ENCODE measurements around the gene HIPK1.
"Not testable (repeated sequence)": the region's sequence is repeated elsewhere in the genome, so short reads cannot be mapped to it uniquely, and the experiment has no call there.

DNA sequence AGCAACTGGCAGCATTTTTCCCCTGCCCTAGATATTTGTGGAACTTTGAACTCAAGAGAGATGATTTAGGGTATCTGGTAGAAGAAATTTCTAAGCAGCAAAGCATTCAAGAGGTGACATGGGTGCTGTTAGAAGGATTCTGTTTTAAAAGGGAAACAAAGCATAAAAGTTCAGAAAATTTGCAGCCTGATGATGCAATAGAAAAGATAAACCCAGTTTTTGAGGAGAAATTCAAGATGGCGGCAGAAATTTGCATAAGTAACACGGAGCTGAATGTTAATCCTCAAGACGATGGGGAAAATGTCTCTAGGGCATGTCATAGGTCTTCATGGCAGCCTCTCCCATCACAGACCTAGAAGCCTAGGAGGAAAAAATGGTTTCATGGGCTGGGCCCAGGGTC is 90.6 kb downstream of the HIPK1 start:
- TF ChIP-seq, protein P1, sequence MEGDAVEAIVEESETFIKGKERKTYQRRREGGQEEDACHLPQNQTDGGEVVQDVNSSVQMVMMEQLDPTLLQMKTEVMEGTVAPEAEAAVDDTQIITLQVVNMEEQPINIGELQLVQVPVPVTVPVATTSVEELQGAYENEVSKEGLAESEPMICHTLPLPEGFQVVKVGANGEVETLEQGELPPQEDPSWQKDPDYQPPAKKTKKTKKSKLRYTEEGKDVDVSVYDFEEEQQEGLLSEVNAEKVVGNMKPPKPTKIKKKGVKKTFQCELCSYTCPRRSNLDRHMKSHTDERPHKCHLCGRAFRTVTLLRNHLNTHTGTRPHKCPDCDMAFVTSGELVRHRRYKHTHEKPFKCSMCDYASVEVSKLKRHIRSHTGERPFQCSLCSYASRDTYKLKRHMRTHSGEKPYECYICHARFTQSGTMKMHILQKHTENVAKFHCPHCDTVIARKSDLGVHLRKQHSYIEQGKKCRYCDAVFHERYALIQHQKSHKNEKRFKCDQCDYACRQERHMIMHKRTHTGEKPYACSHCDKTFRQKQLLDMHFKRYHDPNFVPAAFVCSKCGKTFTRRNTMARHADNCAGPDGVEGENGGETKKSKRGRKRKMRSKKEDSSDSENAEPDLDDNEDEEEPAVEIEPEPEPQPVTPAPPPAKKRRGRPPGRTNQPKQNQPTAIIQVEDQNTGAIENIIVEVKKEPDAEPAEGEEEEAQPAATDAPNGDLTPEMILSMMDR (IDR thresholded peaks at IDR 0.05) = not testable (repeated sequence)
- TF ChIP-seq POLR2A (IDR thresholded peaks at IDR 0.05); POLR2AphosphoS5 (IDR thresholded peaks at IDR 0.05; ENCODE audit: insufficient read depth in 1 of 2, low read depth in 1 of 2): not testable (repeated sequence)

Measured in vagina (tissue), 2 donors.